ENCODE measurements around the gene TTYH2. TPM values are rescaled to one million over a fixed set of nuclear protein-coding genes. Genes with fewer than 3 reads are reported as not detected.

TTYH2 gene
- total RNA-seq, 4 donors from 2014 or later, result 12.4 to 24.7 (median 18.8) TPM

DNA sequence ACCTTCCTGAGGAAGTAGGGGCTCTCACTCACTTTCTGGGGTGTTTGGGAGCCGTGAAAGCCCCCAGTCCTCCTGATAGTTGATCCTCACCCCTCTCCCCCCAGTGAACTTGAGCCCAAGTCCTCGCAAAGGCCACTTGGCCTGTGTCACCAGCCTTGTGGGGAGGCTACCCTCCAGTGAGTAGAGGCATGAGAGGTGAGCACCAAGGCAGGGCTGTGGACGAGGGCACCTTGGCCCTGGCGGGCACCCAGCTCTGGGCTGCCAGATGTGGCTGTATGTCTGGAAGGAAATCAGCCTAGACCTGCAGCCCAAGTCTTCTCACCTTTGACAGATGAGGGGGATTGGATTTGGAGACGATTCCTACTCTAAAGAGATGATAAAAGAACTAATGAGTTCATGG is 3.1 kb downstream of the TTYH2 start:
- no peaks in the 10 kb centered on the region for H3K36me3 ChIP-seq
- no peaks in the 10 kb centered on the region for H3K27me3 ChIP-seq
- intact Hi-C loops (cut with DNase I), result no loop called here
- DNase-seq, result peak; percentile 53 to 57
- TF ChIP-seq, protein P1, sequence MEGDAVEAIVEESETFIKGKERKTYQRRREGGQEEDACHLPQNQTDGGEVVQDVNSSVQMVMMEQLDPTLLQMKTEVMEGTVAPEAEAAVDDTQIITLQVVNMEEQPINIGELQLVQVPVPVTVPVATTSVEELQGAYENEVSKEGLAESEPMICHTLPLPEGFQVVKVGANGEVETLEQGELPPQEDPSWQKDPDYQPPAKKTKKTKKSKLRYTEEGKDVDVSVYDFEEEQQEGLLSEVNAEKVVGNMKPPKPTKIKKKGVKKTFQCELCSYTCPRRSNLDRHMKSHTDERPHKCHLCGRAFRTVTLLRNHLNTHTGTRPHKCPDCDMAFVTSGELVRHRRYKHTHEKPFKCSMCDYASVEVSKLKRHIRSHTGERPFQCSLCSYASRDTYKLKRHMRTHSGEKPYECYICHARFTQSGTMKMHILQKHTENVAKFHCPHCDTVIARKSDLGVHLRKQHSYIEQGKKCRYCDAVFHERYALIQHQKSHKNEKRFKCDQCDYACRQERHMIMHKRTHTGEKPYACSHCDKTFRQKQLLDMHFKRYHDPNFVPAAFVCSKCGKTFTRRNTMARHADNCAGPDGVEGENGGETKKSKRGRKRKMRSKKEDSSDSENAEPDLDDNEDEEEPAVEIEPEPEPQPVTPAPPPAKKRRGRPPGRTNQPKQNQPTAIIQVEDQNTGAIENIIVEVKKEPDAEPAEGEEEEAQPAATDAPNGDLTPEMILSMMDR (IDR thresholded peaks at IDR 0.05), result no peak
- no peak for TF ChIP-seq POLR2A (IDR thresholded peaks at IDR 0.05)
- WGBS, 2 donors, result 66 to 67% methylated on average over 3 to 5 of the region's 5 CpGs
- H3K27ac ChIP-seq, result no peak overlapping the region
- H3K4me3 ChIP-seq (replicated peaks in 1 of 3), result no peak overlapping the region
- H3K4me1 ChIP-seq, result peaks cover 25 to 43% of the 10 kb centered on the region in 2 donors
- no peaks in the 10 kb centered on the region for H3K9me3 ChIP-seq

DNA sequence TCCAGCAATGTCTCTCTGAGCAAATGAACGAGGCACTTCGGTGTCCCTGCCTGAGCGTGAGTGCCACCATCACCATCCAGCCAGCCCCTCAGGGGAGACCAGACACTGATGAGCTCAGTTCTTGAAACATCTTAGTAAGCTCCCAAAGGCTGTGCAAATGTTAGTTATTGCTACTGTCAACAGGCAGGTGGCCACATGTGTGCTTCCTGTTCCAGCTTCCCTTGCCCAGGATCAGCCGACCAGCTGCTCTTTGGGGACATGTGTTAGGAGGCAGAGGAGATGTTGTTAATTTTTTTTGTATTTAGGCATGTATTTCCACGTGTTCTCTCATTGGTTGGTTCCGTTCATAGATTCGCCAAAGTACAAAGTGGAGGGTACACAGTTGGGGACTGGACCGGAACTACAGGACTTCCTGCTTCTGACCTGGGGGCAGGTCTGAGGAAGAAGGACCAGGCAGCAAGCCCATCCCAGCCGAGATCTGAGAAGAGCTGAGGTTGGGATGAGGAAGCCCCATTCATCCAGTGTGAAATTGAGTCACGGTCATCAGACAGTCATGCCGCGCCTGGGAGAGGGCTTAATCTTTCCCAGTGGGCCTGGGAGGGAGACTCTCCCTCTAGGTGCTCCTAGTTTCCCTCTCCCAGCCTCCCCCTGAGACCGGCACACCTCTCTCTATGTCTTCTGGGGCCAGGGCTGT is 3.8 kb downstream of the TTYH2 start:
- intact Hi-C loops (cut with DNase I), result no loop called here
- no peaks in the 10 kb centered on the region for H3K9me3 ChIP-seq
- no peak for TF ChIP-seq POLR2A (IDR thresholded peaks at IDR 0.05)
- TF ChIP-seq, protein P1 (IDR thresholded peaks at IDR 0.05), result no peak
- peaks cover 18 to 36% of the 10 kb centered on the region in 2 donors for H3K4me1 ChIP-seq
- H3K4me3 ChIP-seq (replicated peaks in 1 of 3), result no peak overlapping the region
- 79 to 86% methylated on average over 12 to 13 of the region's 13 CpGs for WGBS, 2 donors
- no peaks in the 10 kb centered on the region for H3K36me3 ChIP-seq
- no peak for DNase-seq
- H3K27ac ChIP-seq, result no peak overlapping the region
- H3K27me3 ChIP-seq, result no peaks in the 10 kb centered on the region

DNA sequence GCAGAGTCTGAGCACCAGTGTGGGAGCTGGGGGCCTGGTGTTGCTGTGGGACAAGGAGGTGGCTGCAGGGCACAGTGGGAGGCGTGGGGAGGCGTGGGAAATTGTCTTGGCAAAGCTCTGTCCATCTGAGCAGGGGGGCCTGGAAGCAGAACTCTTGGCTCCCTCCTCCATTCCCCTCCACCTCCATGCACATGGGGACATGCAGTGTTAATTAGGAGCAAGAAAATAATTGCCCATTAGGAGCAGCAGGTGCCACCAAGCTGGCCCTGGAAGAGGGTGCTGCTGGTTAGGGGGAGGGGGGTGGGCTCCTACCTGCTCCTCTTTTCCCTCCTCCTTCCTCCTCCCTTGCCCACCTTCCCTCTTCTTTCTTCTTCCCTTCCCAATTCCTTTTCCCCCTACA is 4.5 kb downstream of the TTYH2 start:
- no peaks in the 10 kb centered on the region for H3K27me3 ChIP-seq
- TF ChIP-seq, protein P1 (IDR thresholded peaks at IDR 0.05), result no peak
- no peak for TF ChIP-seq POLR2A (IDR thresholded peaks at IDR 0.05)
- DNase-seq, result no peak
- H3K9me3 ChIP-seq, result no peaks in the 10 kb centered on the region
- no peak overlapping the region for H3K4me3 ChIP-seq (replicated peaks in 1 of 3)
- H3K4me1 ChIP-seq, result peaks cover 11 to 31% of the 10 kb centered on the region in 2 donors
- intact Hi-C loops (cut with DNase I), result no loop called here
- no peaks in the 10 kb centered on the region for H3K36me3 ChIP-seq
- 94 to 100% methylated on average over 2 of the region's 2 CpGs for WGBS, 2 donors
- H3K27ac ChIP-seq, result no peak overlapping the region

DNA sequence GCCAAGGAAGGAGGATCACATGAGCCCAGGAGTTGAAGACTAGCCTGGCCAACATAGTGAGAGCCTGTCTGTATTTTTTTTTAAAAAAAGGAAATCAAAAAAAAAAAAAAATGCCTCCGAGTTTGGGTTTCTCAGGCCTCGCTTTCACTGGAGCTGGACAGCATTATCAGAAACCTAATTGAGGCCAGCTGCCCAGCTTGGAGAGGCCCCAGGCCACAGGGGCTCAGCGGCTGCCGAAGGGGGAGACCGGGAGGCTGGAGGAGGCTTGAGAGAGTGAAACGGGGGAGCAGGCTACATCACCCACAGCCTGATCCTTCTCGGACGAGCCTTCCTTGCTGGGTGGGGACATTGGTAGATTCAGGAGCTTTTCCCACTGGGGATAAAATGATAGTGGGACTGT is 5.1 kb downstream of the TTYH2 start:
- Histone ChIP-seq H3K4me3 (replicated peaks in 1 of 3) (no peak overlapping the region), H3K27me3 (no peaks in the 10 kb centered on the region), H3K4me1 (peaks cover 11 to 31% of the 10 kb centered on the region in 2 donors), H3K27ac (no peak overlapping the region), H3K9me3 (no peaks in the 10 kb centered on the region), H3K36me3 (no peaks in the 10 kb centered on the region)
- DNase-seq, result no peak
- intact Hi-C loops (cut with DNase I), result no loop called here
- no peak for TF ChIP-seq POLR2A (IDR thresholded peaks at IDR 0.05)
- TF ChIP-seq, protein P1 (IDR thresholded peaks at IDR 0.05), result no peak
- 77 to 88% methylated on average over 8 of the region's 8 CpGs for WGBS, 2 donors

DNA sequence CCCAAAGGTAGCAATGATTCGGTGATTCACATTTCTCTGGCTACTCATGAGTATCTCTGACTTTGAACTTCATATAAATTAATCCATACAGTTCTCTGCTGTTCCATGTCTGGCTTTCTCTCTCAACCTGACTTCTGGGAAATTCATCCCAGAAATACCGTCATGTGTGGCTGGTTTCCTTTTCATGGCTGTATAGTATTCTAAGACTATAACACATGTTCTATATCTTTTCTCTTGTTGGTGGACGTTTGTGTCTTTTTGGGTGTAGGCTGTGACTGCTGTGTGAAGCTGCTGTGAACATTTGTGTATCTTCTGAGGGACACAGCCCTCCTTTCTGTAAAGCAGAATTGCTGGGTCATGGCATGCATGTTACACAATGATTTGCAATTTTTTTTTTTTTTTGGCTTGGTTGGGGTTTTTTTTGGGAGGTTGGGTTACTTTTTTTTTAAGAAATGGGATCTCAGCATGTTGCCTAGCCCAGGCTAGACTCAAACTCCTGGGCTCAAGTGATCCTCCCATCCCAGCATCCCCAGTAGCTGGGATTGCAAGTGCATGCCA is 6.3 kb downstream of the TTYH2 start:
- intact Hi-C loops (cut with DNase I), result no loop called here
- TF ChIP-seq, protein P1 (IDR thresholded peaks at IDR 0.05), result no peak
- no peak for TF ChIP-seq POLR2A (IDR thresholded peaks at IDR 0.05)

More for the DNA sequence above, 6.3 kb downstream of the TTYH2 start:
- no peak for DNase-seq
- 94 to 96% methylated on average over 3 of the region's 3 CpGs for WGBS, 2 donors
- peaks cover 2 to 19% of the 10 kb centered on the region in 2 donors for H3K4me1 ChIP-seq
- no peaks in the 10 kb centered on the region for H3K9me3 ChIP-seq
- H3K27me3 ChIP-seq, result no peaks in the 10 kb centered on the region
- H3K27ac ChIP-seq, result no peak overlapping the region
- H3K4me3 ChIP-seq (replicated peaks in 1 of 3), result no peak overlapping the region
- no peaks in the 10 kb centered on the region for H3K36me3 ChIP-seq
